HepG2 (cell line): ENCODE results near the gene B3GNT9. TPM values are rescaled to one million over a fixed set of nuclear protein-coding genes. Genes with fewer than 3 reads are reported as not detected.
A peak's percentile ranks its signal among the peaks of the same experiment; 100 is the strongest.

ENCODE experiments used
- CREB1 ChIP-seq, 2 experiments: fragments of 450-650 bp in 1 of 2; IDR thresholded peaks; 2 replicates each; pipeline ENCODE4 v1.6.1; 2016 to 2017; ENCODE audit warnings: control low read depth in 1 of 2, mild to moderate bottlenecking in 1 of 2, missing compliant biosample characterization in 1 of 2, missing genetic modification characterization in 1 of 2
- EED ChIP-seq: sonication (generic); formaldehyde crosslinking; IDR thresholded peaks from 2 replicates; pipeline ENCODE4 v1.5.0; 2020; ENCODE audit warnings: mild to moderate bottlenecking, missing genetic modification reagents
- EP300 ChIP-seq, 3 experiments: sonication (generic) in 1 of 3; formaldehyde crosslinking in 1 of 3; IDR thresholded peaks; 2 replicates each; pipeline versions ENCODE4 v1.5.1 to v1.6.1; 2011 to 2020; ENCODE audit warnings: low read depth in 2 of 3, low read length in 2 of 3, borderline replicate concordance in 1 of 3, improper control_type of control experiment in 1 of 3, mild to moderate bottlenecking in 1 of 3, missing genetic modification reagents in 1 of 3, moderate library complexity in 1 of 3
- KMT2A ChIP-seq: sonication (generic); formaldehyde crosslinking; IDR thresholded peaks from 2 replicates; pipeline ENCODE4 v1.4.0; 2020; ENCODE audit warnings: missing genetic modification reagents
- POLR2G ChIP-seq: fragments of 200-400 bp; formaldehyde crosslinking; IDR thresholded peaks from 2 replicates; pipeline ENCODE4 v1.6.1; 2018; ENCODE audit warnings: mild to moderate bottlenecking, low read depth, low read length, moderate library complexity
- PPARG ChIP-seq: conservative IDR thresholded peaks from 2 replicates; pipeline ENCODE4 v1.6.1; 2016; ENCODE audit warnings: missing biosample characterization, missing genetic modification reagents
- SMAD9 ChIP-seq: sonication (generic); formaldehyde crosslinking; IDR thresholded peaks from 2 replicates; pipeline ENCODE4 v1.5.1; 2020; ENCODE audit warnings: mild to moderate bottlenecking, missing genetic modification reagents
- SNAPC2 ChIP-seq: sonication (generic); formaldehyde crosslinking; IDR thresholded peaks from 2 replicates; pipeline ENCODE4 v1.8.1; 2022; ENCODE audit warnings: mild to moderate bottlenecking, missing genetic modification reagents
- THYN1 ChIP-seq: sonication (generic); formaldehyde crosslinking; IDR thresholded peaks from 2 replicates; pipeline ENCODE4 v1.8.1; 2023; ENCODE audit warnings: low read depth, mild to moderate bottlenecking, moderate library complexity, missing genetic modification reagents, borderline replicate concordance
- XBP1 ChIP-seq: sonication (generic); formaldehyde crosslinking; IDR thresholded peaks from 2 replicates; pipeline ENCODE4 v1.5.0; 2020; ENCODE audit warnings: missing genetic modification reagents
- ZBTB3 ChIP-seq: sonication (generic); formaldehyde crosslinking; IDR thresholded peaks from 2 replicates; pipeline ENCODE4 v1.4.0; 2020; ENCODE audit warnings: low read depth, mild to moderate bottlenecking, moderate library complexity, missing genetic modification reagents, borderline replicate concordance
- ZNF10 ChIP-seq: sonication (generic); formaldehyde crosslinking; IDR thresholded peaks from 2 replicates; pipeline ENCODE4 v1.4.0; 2020; ENCODE audit warnings: mild to moderate bottlenecking, low read depth, missing genetic modification reagents, borderline replicate concordance
- ZNF263 ChIP-seq: sonication (generic); formaldehyde crosslinking; IDR thresholded peaks from 2 replicates; pipeline ENCODE4 v1.4.0; 2020; ENCODE audit warnings: missing genetic modification reagents
- ZNF282 ChIP-seq: fragments of 450-650 bp; IDR thresholded peaks from 2 replicates; pipeline ENCODE4 v1.6.1; 2018; ENCODE audit not compliant: partially characterized antibody
- ZNF431 ChIP-seq: sonication (generic); formaldehyde crosslinking; IDR thresholded peaks from 2 replicates; pipeline ENCODE4 v1.9.0; 2022; ENCODE audit warnings: missing genetic modification reagents, low read depth, mild to moderate bottlenecking, borderline replicate concordance
- ZNF574 ChIP-seq: sonication (generic); formaldehyde crosslinking; IDR thresholded peaks from 2 replicates; pipeline ENCODE4 v1.4.0; 2020; ENCODE audit warnings: missing genetic modification reagents
- ZNF781 ChIP-seq: sonication (generic); formaldehyde crosslinking; IDR thresholded peaks from 2 replicates; pipeline ENCODE4 v1.5.1; 2020; ENCODE audit warnings: borderline replicate concordance, mild to moderate bottlenecking, missing genetic modification reagents; ENCODE audit errors: not compliant biosample characterization
- polyA plus RNA-seq, 8 experiments: library from polyadenylated mRNA; depleted of rRNA in 3 of 8; stranded (reverse) in 7 of 8; unstranded in 1 of 8; fragments of >200 nt; fragmentation: Illumina TruSeq in 4 of 8; extraction: Trizol in 4 of 8; gene quantifications; 2 replicates each; pipeline versions ENCODE4 v1.2.1 to v1.2.3, GENCODE V29; 2011 to 2016; ENCODE audit warnings: low read depth in 4 of 8, missing spikeins in 1 of 8, mixed read lengths in 1 of 8; ENCODE audit not compliant: insufficient read depth in 1 of 8
- total RNA-seq, 5 experiments: library from RNA; depleted of rRNA; stranded (reverse); fragments of >200 nt; fragmentation: Illumina TruSeq; extraction: Trizol; gene quantifications; 2 replicates each; pipeline ENCODE4 v1.2.3, GENCODE V29; 2016; ENCODE audit warnings: low read depth in 1 of 5
- TF ChIP-seq, protein P1 (sequence below): IDR thresholded peaks from 2 replicates; pipeline ENCODE4 v1.6.1; 2012; ENCODE audit warnings: low read depth, low read length, improper control_type of control experiment
- TF ChIP-seq, protein P2 (sequence below): sonication (generic); formaldehyde crosslinking; IDR thresholded peaks from 2 replicates; pipeline ENCODE4 v1.9.0; 2022; ENCODE audit warnings: low read depth, missing genetic modification reagents

The B3GNT9 gene
- total and polyA plus RNA-seq, 2 of the 13 experiments (the other 11 are each of a cell fraction or from before 2014, with no cell fraction given): 1.5 to 3.1 TPM

DNA sequence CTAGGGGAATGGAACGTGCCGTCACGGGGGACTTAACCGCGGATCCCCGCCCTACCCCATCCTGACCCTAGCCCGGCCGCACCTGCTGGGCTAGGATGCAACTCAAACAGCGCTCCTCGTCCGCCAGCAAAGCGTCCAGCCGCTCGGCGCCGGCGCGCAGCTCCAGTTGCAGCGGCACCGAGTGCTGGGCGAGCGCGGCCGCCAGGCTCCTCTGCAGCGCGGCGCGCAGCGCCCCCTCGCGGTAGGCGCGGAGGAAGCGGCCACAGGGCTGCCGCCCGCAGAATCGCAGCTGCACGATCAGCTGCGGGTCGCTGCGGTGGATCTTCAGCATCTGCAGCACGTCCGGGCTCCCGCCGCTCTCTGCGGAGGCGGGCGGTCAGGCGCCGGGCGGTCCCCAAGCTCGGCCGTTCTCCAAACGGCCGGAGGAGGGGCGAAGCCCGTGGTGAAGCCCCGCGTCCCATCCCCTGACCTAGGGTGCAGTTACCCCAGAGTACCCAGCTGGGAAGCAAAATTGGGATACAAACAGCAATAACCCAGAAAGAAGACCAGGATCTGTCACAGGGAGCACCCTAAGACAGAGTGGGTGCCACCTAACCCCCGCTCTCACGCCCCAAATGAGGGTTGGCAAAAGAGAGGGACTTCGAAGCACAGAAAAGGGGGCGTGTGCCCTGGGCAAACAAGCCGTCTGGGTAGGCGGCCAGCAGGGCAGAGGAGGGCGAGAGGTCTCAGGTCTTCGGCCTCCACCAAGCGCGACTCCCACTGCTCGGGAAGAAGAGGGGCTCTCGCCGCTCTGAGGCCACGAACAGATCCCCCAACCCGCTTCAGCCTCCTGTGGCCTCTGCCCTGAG lies 4.7 kb upstream of the B3GNT9 start (continued):
- peak; percentile 77 for TF ChIP-seq ZNF574 (CRISPR knock-in tag)
- TF ChIP-seq POLR2G: no peak
- TF ChIP-seq KMT2A (CRISPR knock-in tag): no peak; the same call in 1 of the 2 replicates
- TF ChIP-seq, protein P1, sequence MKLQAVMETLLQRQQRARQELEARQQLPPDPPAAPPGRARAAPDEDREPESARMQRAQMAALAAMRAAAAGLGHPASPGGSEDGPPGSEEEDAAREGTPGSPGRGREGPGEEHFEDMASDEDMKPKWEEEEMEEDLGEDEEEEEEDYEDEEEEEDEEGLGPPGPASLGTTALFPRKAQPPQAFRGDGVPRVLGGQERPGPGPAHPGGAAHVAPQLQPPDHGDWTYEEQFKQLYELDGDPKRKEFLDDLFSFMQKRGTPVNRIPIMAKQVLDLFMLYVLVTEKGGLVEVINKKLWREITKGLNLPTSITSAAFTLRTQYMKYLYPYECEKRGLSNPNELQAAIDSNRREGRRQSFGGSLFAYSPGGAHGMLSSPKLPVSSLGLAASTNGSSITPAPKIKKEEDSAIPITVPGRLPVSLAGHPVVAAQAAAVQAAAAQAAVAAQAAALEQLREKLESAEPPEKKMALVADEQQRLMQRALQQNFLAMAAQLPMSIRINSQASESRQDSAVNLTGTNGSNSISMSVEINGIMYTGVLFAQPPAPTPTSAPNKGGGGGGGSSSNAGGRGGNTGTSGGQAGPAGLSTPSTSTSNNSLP: no peak
- 0 out of 2 replicates have a peak, but pooled peaks have one; percentile 66 for TF ChIP-seq ZBTB3 (CRISPR knock-in tag)
- TF ChIP-seq ZNF263 (CRISPR knock-in tag): peak; percentile 66
- TF ChIP-seq, protein P2, sequence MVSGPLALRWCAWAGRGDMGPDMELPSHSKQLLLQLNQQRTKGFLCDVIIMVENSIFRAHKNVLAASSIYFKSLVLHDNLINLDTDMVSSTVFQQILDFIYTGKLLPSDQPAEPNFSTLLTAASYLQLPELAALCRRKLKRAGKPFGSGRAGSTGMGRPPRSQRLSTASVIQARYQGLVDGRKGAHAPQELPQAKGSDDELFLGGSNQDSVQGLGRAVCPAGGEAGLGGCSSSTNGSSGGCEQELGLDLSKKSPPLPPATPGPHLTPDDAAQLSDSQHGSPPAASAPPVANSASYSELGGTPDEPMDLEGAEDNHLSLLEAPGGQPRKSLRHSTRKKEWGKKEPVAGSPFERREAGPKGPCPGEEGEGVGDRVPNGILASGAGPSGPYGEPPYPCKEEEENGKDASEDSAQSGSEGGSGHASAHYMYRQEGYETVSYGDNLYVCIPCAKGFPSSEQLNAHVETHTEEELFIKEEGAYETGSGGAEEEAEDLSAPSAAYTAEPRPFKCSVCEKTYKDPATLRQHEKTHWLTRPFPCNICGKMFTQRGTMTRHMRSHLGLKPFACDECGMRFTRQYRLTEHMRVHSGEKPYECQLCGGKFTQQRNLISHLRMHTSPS (CRISPR knock-in tag): no peak
- TF ChIP-seq ZNF431 (CRISPR knock-in tag): peak; percentile 40; the same call in 1 of the 2 replicates
- TF ChIP-seq EED (CRISPR knock-in tag): no peak
- TF ChIP-seq SMAD9: no peak
- peak in 1 of 2 experiments; percentile 39; a peak in 1 of 4 replicates for TF ChIP-seq EP300 (IDR thresholded peaks at IDR 0.05; ENCODE audit: low read depth in 2 of 2, low read length in 2 of 2)
- TF ChIP-seq EP300 (CRISPR knock-in tag; IDR thresholded peaks at IDR 0.05; ENCODE audit: borderline replicate concordance): no peak
- TF ChIP-seq PPARG (CRISPR knock-in tag): no peak
- no peak for TF ChIP-seq SNAPC2 (CRISPR knock-in tag)
- no peak for TF ChIP-seq ZNF10 (CRISPR knock-in tag)
- no peak for TF ChIP-seq XBP1
- no peak for TF ChIP-seq ZNF282
- no peak for TF ChIP-seq ZNF781
- TF ChIP-seq CREB1 (IDR thresholded peaks at IDR 0.05): no peak
- no peak for TF ChIP-seq CREB1 (CRISPR knock-in tag; IDR thresholded peaks at IDR 0.05)
- no peak for TF ChIP-seq THYN1 (CRISPR knock-in tag)
